ENCODE results near the gene SPAG9. TPM values are rescaled to one million over a fixed set of nuclear protein-coding genes. Genes with fewer than 3 reads are reported as not detected.

The SPAG9 gene
- total RNA-seq: 100 to 1,000 TPM; 139 to 171 (median 143) TPM

GRCh38 chr17:51120739-51121619 lies at the start of gene SPAG9:
Gene SPAG9, minus strand, starts transcription at chr17:51120868. Its CDS starts 212 bp downstream, at chr17:51120656.
- Histone ChIP-seq H3K36me3 (no peaks in the 10 kb centered on the region), H3K4me1 (peaks cover 38% of the 10 kb centered on the region in 2 donors), H3K27ac (peak within 1 kb of the TSS; percentile 99 to 100 (median 100)), H3K27me3 (no peaks in the 10 kb centered on the region), H3K9me3 (no peaks in the 10 kb centered on the region), H3K4me3 (peak within 1 kb of the TSS; percentile 81 to 99 (median 89))
- intact Hi-C loops (cut with DNase I; ENCODE audit: low total_unique reads): loop anchor here (1.0 to 2.0 kb wide), 2 partner anchors 32 to 254 kb away; partner anchors contain the start of genes NME1 and TOB1
- TF ChIP-seq CTCF (IDR thresholded peaks at IDR 0.05 in 4 of 5, conservative IDR thresholded peaks at IDR 0.05 in 1 of 5): no peak
- TF ChIP-seq POLR2A (IDR thresholded peaks at IDR 0.05): peak; percentile 79 to 83
- DNase-seq (peak; percentile 95 to 96), ATAC-seq (peak; percentile 69 to 72)
- in situ Hi-C loops (cut with MboI; ENCODE audit: low sequenced_read_pairs in 4 of 4): no loop called here

DNA sequence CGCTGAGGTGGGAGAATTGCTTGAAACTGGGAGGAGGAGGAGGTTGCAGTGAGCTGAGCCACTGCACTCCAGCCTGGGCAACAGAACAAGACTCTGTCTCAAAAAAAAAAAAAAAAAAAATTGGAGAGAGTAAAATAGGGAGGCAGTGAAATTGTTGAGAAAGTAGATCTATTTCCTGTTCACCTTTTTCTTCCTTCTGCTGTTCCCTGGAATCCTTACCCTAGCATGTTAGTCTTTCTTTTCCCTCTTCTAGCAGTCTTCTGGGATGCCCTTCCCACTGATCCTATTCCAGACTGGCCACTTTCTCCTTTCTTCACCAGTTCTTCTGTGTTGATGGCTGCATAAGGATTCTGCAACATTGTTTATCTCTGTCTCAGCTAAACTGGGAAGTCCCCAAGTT lies 48.7 kb upstream of the SPAG9 start:
- no peak for ATAC-seq
- in situ Hi-C loops (cut with MboI; ENCODE audit: low sequenced_read_pairs in 4 of 4): loop anchor here in 2 of 4 donors (25.0 kb wide), 1 partner anchor 307 kb away; the partner anchor contains the start of gene TOB1 (in 2 of the 2)

GRCh38 chr17:51166987-51167931 lies 46.6 kb upstream of the SPAG9 start:
- DNase-seq: peak; percentile 19 to 59
- no peak for TF ChIP-seq POLR2A (IDR thresholded peaks at IDR 0.05)
- TF ChIP-seq CTCF (IDR thresholded peaks at IDR 0.05 in 4 of 5, conservative IDR thresholded peaks at IDR 0.05 in 1 of 5): peak; percentile 45 to 78 (median 71)
- Histone ChIP-seq H3K9me3 (no peaks in the 10 kb centered on the region), H3K4me1 (peaks cover 4 to 16% of the 10 kb centered on the region in 2 donors), H3K27me3 (no peaks in the 10 kb centered on the region), H3K27ac (peak overlapping the region; percentile 93 to 100 (median 98)), H3K36me3 (peaks cover 0 to 61% of the 10 kb centered on the region in 2 donors), H3K4me3 (peak overlapping the region; percentile 80 to 97 (median 88))
- intact Hi-C loops (cut with DNase I; ENCODE audit: low total_unique reads): loop anchor here (1.0 to 2.0 kb wide), 2 partner anchors 14 to 94 kb away; partner anchors contain the start of genes MBTD1, NME1 and UTP18
- in situ Hi-C loops (cut with MboI; ENCODE audit: low sequenced_read_pairs in 4 of 4): loop anchor here in 2 of 4 donors (25.0 kb wide), 1 partner anchor 305 kb away; the partner anchor contains the start of gene TOB1 (in 2 of the 2)
- peak; percentile 39 to 49 for ATAC-seq

More for the DNA sequence above, 48.7 kb upstream of the SPAG9 start:
- peaks cover 0 to 47% of the 10 kb centered on the region in 2 donors for H3K36me3 ChIP-seq
- no peaks in the 10 kb centered on the region for H3K27me3 ChIP-seq
- no peak overlapping the region for H3K4me3 ChIP-seq
- DNase-seq: no peak
- no peak for TF ChIP-seq CTCF (IDR thresholded peaks at IDR 0.05 in 4 of 5, conservative IDR thresholded peaks at IDR 0.05 in 1 of 5)
- no peak for TF ChIP-seq POLR2A (IDR thresholded peaks at IDR 0.05)
- H3K4me1 ChIP-seq: peaks cover 4 to 16% of the 10 kb centered on the region in 2 donors
- H3K27ac ChIP-seq: no peak overlapping the region
- intact Hi-C loops (cut with DNase I; ENCODE audit: low total_unique reads): no loop called here
- H3K9me3 ChIP-seq: no peaks in the 10 kb centered on the region

Measured in gastrocnemius medialis (tissue), 4 donors.